ENCODE measurements around the gene USP1.

Gene USP1

DNA sequence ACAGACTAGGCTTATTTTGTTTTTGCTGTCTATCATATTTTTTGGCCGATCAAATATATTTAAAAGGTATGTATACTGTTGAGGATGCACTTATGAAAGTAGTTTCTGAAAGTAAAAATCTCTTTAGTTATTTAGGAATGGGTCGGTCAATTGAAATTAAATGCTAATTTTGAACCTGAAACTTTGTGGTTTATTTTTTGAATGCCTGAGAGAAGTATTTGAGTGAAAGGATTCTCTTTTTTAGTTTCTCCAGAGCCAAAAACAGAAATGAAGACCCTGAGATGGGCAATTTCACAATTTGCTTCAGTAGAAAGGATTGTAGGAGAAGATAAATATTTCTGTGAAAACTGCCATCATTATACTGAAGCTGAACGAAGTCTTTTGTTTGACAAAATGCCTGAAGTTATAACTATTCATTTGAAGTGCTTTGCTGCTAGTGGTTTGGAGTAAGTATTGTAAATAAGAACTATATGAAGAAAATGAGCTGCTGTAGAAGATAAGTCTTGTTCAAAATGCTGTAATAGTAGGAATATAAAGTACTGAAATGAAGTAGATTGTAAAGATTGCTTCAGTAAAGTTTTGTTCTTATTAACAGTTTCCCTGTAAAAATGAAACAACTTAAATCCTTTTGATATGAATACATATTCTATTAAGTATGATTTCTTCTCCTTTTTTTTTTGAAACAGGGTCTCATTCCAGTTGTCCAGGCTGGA, 11.5 kb downstream of the USP1 start:
- H3K9ac ChIP-seq (ENCODE audit: low read depth, low read length) = no peak overlapping the region
- no peaks in the 10 kb centered on the region for H3K4me1 ChIP-seq (ENCODE audit: insufficient read depth, low read length)
- no peaks in the 10 kb centered on the region for H3K27me3 ChIP-seq (ENCODE audit: insufficient read depth, low read length)
- no peak overlapping the region for H3K27ac ChIP-seq (ENCODE audit: low read depth, low read length)
- H3K9me3 ChIP-seq (ENCODE audit: insufficient read depth, low read depth, low read length) = no peaks in the 10 kb centered on the region
- WGBS = 97% methylated on average over 3 of the region's 3 CpGs
- H3K36me3 ChIP-seq (ENCODE audit: insufficient read depth, low read length) = peaks cover 94% of the 10 kb centered on the region
- H3K4me3 ChIP-seq (ENCODE audit: low read length) = no peak overlapping the region

DNA sequence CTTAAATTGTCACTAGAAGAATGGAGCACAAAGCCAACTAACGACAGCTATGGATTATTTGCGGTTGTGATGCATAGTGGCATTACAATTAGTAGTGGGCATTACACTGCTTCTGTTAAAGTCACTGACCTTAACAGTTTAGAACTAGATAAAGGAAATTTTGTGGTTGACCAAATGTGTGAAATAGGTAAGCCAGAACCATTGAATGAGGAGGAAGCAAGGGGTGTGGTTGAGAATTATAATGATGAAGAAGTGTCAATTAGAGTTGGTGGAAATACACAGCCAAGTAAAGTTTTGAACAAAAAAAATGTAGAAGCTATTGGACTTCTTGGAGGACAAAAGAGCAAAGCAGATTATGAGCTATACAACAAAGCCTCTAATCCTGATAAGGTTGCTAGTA, 13.5 kb downstream of the USP1 start:
- Histone ChIP-seq H3K4me3 (ENCODE audit: low read length) (no peak overlapping the region), H3K27ac (ENCODE audit: low read depth, low read length) (no peak overlapping the region), H3K9ac (ENCODE audit: low read depth, low read length) (no peak overlapping the region), H3K9me3 (ENCODE audit: insufficient read depth, low read depth, low read length) (no peaks in the 10 kb centered on the region), H3K27me3 (ENCODE audit: insufficient read depth, low read length) (no peaks in the 10 kb centered on the region), H3K36me3 (ENCODE audit: insufficient read depth, low read length) (peaks cover 91% of the 10 kb centered on the region), H3K4me1 (ENCODE audit: insufficient read depth, low read length) (no peaks in the 10 kb centered on the region)
- 96% methylated on average over 2 of the region's 2 CpGs for whole genome bisulfite sequencing

DNA sequence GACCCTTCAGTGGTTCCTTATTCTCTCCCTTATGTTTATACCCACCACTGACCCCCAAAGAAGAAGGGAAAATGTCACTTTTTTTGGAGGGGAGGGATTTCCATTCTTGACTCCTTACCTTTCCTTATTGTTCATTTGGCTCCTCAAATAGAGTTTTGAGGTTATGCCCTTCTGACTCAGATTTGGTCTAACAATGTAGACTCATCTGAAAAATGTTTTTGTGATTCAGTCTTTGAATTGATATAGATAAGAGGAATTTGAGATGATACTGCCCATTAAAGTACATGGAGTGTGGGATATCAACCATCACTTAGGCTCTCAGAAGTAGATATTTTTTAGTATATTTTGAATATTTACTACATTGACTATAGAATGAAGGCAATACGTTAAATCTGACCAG, 16.1 kb downstream of the USP1 start:
- no peaks in the 10 kb centered on the region for H3K27me3 ChIP-seq (ENCODE audit: insufficient read depth, low read length)
- 100% methylated on average over 1 of the region's 1 CpG for WGBS
- no peaks in the 10 kb centered on the region for H3K9me3 ChIP-seq (ENCODE audit: insufficient read depth, low read depth, low read length)
- no peak overlapping the region for H3K27ac ChIP-seq (ENCODE audit: low read depth, low read length)
- H3K9ac ChIP-seq (ENCODE audit: low read depth, low read length) = no peak overlapping the region
- H3K4me1 ChIP-seq (ENCODE audit: insufficient read depth, low read length) = no peaks in the 10 kb centered on the region
- H3K36me3 ChIP-seq (ENCODE audit: insufficient read depth, low read length) = peaks cover 87% of the 10 kb centered on the region
- no peak overlapping the region for H3K4me3 ChIP-seq (ENCODE audit: low read length)

DNA sequence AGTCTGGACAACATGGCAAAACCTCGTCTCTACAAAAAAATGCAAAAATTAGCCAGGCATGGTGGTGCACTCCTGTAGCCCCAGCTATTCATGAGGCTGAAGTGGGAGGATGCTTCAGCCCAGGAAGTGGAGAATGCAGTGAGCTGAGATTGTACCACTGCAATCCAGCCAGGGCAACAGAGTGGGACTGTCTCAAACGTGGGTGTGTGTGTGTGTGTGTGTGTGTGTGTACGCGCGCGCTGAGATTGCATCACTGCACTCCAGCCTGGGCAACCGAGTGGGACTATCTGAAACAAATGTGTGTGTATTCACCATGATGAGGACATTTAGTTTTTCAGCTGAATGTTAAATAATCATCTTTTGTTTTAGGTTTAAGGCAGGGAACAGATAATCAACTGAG, 21.1 kb downstream of the USP1 start:
- peaks cover 43% of the 10 kb centered on the region for H3K36me3 ChIP-seq (ENCODE audit: insufficient read depth, low read length)
- no peaks in the 10 kb centered on the region for H3K4me1 ChIP-seq (ENCODE audit: insufficient read depth, low read length)
- H3K9ac ChIP-seq (ENCODE audit: low read depth, low read length) = no peak overlapping the region
- no peak overlapping the region for H3K27ac ChIP-seq (ENCODE audit: low read depth, low read length)
- 95% methylated on average over 7 of the region's 7 CpGs for WGBS
- no peaks in the 10 kb centered on the region for H3K27me3 ChIP-seq (ENCODE audit: insufficient read depth, low read length)
- no peak overlapping the region for H3K4me3 ChIP-seq (ENCODE audit: low read length)
- H3K9me3 ChIP-seq (ENCODE audit: insufficient read depth, low read depth, low read length) = no peaks in the 10 kb centered on the region

DNA sequence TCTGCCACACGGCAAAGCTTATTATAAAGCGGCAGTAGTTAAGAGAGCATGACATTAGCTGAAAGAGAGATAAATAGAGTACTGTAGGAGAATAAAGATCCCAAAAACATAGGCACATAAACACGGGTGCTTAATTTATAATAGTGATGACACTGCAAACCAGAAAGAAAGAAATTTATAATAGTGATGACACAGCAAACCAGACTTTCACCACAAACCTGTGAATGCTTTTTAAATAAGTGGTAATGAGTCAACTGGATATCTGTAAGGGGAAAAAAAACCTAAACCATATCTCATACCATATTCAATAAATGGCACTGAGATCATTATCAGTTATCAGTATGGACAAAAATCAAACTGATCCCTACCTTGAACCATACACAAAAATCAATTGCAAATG, 25.5 kb downstream of the USP1 start:
- peaks cover 24% of the 10 kb centered on the region; the same call in 1 of the 2 replicates for H3K36me3 ChIP-seq (ENCODE audit: insufficient read depth, low read length)
- no peaks in the 10 kb centered on the region for H3K9me3 ChIP-seq (ENCODE audit: insufficient read depth, low read depth, low read length)
- H3K9ac ChIP-seq (ENCODE audit: low read depth, low read length) = no peak overlapping the region
- H3K4me3 ChIP-seq (ENCODE audit: low read length) = no peak overlapping the region
- no peaks in the 10 kb centered on the region for H3K27me3 ChIP-seq (ENCODE audit: insufficient read depth, low read length)
- H3K4me1 ChIP-seq (ENCODE audit: insufficient read depth, low read length) = no peaks in the 10 kb centered on the region
- 90% methylated on average over 3 of the region's 3 CpGs for WGBS
- H3K27ac ChIP-seq (ENCODE audit: low read depth, low read length) = no peak overlapping the region

DNA sequence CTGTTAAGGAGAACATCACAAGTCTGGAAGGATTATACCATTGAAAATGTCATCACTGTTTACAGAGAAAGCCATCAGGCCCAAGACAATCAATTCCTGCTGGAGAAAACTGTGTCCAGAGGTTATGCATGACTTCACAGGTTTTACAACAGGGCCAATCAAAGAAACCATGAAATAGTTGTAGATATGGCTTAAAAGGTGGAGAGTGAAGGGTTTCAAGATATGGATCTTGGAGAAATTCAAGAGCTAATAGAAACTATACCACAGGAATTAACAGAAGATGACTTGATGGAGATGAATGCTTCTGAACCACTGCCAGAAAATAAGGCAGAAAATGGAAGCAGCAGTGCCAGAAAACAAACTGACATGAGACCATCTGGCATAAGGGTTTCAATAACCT, 30.2 kb downstream of the USP1 start:
- peaks cover 38% of the 10 kb centered on the region for H3K36me3 ChIP-seq (ENCODE audit: insufficient read depth, low read length)
- H3K4me1 ChIP-seq (ENCODE audit: insufficient read depth, low read length) = no peaks in the 10 kb centered on the region
- no peaks in the 10 kb centered on the region for H3K27me3 ChIP-seq (ENCODE audit: insufficient read depth, low read length)
- H3K9ac ChIP-seq (ENCODE audit: low read depth, low read length) = no peak overlapping the region
- no peak overlapping the region for H3K4me3 ChIP-seq (ENCODE audit: low read length)
- H3K27ac ChIP-seq (ENCODE audit: low read depth, low read length) = no peak overlapping the region
- no peaks in the 10 kb centered on the region for H3K9me3 ChIP-seq (ENCODE audit: insufficient read depth, low read depth, low read length)

DNA sequence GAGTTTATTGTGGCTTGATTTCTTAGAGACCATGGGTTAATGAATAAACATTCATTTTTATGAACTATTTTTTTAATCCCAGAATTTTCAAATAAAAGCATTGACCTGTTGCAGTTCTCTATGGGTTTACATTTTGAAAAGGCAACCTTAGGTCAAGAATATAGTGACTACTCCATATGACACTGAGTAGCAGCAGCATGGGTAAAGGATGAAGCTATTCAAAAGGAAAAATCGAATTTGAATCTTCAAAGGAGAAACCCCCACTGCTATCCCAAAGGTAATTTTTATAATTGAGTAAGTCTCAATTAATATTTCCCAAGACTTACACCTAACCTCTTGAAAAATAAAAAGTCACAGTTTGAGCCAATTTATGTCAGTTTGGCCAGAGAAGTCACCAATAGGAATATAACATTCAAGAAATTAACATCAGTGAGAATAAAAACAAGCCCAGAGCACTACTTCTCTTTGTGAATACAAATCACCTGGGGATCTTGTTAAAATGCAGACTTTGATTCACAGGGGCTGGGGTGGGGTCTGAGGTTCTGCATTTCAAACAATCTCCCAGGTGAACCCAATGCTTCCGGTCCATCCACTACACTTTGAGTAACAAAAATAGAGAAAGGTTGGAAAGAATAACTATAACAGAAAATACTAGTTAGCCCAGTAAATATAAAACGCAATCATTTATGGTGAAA, 39.8 kb downstream of the USP1 start:
- Histone ChIP-seq H3K36me3 (ENCODE audit: insufficient read depth, low read length) (peaks cover 40% of the 10 kb centered on the region), H3K27me3 (ENCODE audit: insufficient read depth, low read length) (no peaks in the 10 kb centered on the region), H3K4me1 (ENCODE audit: insufficient read depth, low read length) (peaks cover 22% of the 10 kb centered on the region), H3K9me3 (ENCODE audit: insufficient read depth, low read depth, low read length) (no peaks in the 10 kb centered on the region), H3K9ac (ENCODE audit: low read depth, low read length) (no peak overlapping the region), H3K27ac (ENCODE audit: low read depth, low read length) (peak overlapping the region; percentile 40), H3K4me3 (ENCODE audit: low read length) (peak overlapping the region; percentile 23; the same call in 1 of the 2 replicates)
- 74% methylated on average over 2 of the region's 3 CpGs for WGBS

DNA sequence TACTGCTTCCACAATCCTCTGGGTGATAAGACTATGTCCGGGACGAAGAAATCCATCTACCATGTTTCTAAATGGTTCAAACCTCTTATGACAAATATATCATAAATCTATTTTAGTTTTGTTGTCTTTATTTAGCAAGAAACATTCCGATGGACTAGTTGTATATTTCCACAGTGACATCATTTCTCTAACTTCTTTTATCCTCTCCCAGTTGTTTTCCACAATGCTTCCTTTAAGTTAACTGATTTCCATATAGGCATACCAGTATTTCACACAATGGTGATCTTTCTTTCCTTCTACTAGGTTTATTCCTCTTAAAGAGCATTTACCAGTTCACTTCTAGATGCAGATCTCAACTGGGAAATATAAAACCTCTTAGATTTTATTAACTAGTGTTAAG, 44.8 kb downstream of the USP1 start:
- 92% methylated on average over 3 of the region's 3 CpGs for WGBS
- peaks cover 14% of the 10 kb centered on the region for H3K4me1 ChIP-seq (ENCODE audit: insufficient read depth, low read length)
- no peak overlapping the region for H3K27ac ChIP-seq (ENCODE audit: low read depth, low read length)
- H3K27me3 ChIP-seq (ENCODE audit: insufficient read depth, low read length) = no peaks in the 10 kb centered on the region
- 0 out of 2 replicates have a peak, but pooled peaks cover 3% of the 10 kb centered on the region for H3K36me3 ChIP-seq (ENCODE audit: insufficient read depth, low read length)
- no peak overlapping the region for H3K9ac ChIP-seq (ENCODE audit: low read depth, low read length)
- H3K9me3 ChIP-seq (ENCODE audit: insufficient read depth, low read depth, low read length) = no peaks in the 10 kb centered on the region
- H3K4me3 ChIP-seq (ENCODE audit: low read length) = no peak overlapping the region

DNA sequence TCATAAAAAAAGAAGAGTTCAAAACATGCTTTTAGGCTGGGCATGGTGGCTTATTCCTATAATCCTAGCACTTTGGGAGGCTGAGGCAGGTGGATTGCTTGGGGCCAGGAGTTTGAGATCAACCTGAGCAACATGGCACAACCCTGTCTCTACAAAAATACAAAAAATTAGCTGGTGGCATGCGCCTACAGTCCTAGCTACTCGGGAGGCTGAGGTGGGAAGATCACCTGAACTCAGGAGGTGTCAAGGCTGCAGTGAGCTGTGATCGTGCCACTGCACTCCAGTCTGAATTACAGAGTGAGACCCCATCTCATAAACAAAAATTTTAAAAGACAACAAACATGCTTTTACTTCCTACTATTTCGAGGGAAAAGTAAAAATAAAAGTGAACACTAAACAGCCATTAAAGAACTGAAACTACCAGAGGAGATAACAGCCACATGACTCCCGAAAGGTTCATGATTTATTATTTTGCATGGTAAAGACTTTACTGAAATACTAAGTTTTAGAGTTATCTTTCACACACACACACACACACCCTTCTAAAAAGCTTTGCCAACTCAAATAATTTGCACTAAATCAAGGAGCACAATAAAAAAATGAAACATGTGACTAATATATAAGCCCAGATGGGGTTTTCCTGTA, 48.1 kb downstream of the USP1 start:
- Histone ChIP-seq H3K4me1 (ENCODE audit: insufficient read depth, low read length) (peaks cover 15% of the 10 kb centered on the region; the same call in 1 of the 2 replicates), H3K27ac (ENCODE audit: low read depth, low read length) (no peak overlapping the region), H3K9me3 (ENCODE audit: insufficient read depth, low read depth, low read length) (no peaks in the 10 kb centered on the region), H3K27me3 (ENCODE audit: insufficient read depth, low read length) (no peaks in the 10 kb centered on the region), H3K9ac (ENCODE audit: low read depth, low read length) (no peak overlapping the region), H3K4me3 (ENCODE audit: low read length) (no peak overlapping the region), H3K36me3 (ENCODE audit: insufficient read depth, low read length) (peaks cover 8% of the 10 kb centered on the region; the same call in 1 of the 2 replicates)
- 95% methylated on average over 4 of the region's 5 CpGs for WGBS

DNA sequence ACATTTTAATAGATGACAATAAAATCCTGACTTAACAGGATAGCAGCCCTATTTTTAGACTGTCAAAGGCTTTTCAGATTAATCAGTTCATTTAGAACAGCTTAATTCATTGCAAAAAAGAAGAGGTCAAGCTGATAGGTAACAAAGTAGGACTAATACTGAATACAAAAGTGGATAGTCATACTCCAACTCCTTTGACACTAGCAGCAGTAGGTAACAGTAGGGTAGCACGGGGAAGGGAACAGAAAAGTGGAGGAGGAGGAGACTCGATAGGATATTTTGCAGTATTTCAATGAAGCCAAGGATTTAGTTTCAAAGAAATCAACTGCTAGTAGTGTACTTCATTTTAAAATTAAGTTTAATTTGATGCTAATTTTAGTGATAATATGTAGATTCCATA, 51.1 kb downstream of the USP1 start:
- Histone ChIP-seq H3K27me3 (ENCODE audit: insufficient read depth, low read length) (no peaks in the 10 kb centered on the region), H3K9me3 (ENCODE audit: insufficient read depth, low read depth, low read length) (no peaks in the 10 kb centered on the region), H3K36me3 (ENCODE audit: insufficient read depth, low read length) (peaks cover 26% of the 10 kb centered on the region), H3K4me1 (ENCODE audit: insufficient read depth, low read length) (peaks cover 15% of the 10 kb centered on the region; the same call in 1 of the 2 replicates), H3K4me3 (ENCODE audit: low read length) (no peak overlapping the region), H3K27ac (ENCODE audit: low read depth, low read length) (no peak overlapping the region), H3K9ac (ENCODE audit: low read depth, low read length) (no peak overlapping the region)
- 54% methylated on average over 2 of the region's 2 CpGs for WGBS

DNA sequence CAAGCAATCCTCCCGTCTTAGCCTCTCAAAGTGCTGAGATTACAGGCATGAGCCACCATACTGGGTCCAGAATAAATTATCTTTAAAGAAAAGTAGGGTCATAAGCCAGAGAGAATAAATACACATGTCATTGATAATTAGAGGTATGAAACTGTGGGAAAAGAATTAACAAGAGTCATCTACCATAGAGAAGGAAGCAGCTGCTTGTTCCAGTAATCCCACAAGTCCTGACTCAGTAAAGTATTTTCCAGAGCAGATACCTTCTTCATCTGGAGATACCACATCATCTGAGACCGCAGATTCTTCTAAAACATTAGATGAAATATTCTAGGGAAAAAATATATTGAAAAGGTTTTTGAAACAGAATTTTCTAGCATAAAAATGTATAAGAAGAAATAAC, 55.7 kb downstream of the USP1 start:
- Histone ChIP-seq H3K27me3 (ENCODE audit: insufficient read depth, low read length) (no peaks in the 10 kb centered on the region), H3K36me3 (ENCODE audit: insufficient read depth, low read length) (peaks cover 49% of the 10 kb centered on the region), H3K9me3 (ENCODE audit: insufficient read depth, low read depth, low read length) (no peaks in the 10 kb centered on the region), H3K4me3 (ENCODE audit: low read length) (no peak overlapping the region), H3K27ac (ENCODE audit: low read depth, low read length) (no peak overlapping the region), H3K9ac (ENCODE audit: low read depth, low read length) (no peak overlapping the region), H3K4me1 (ENCODE audit: insufficient read depth, low read length) (peaks cover 9% of the 10 kb centered on the region; the same call in 1 of the 2 replicates)
- WGBS = 92% methylated on average over 1 of the region's 2 CpGs

Data from HUES64 (cell line).